HCT116 (cell line): ENCODE results near the gene ALCAM. TPM values are rescaled to one million over a fixed set of nuclear protein-coding genes. Genes with fewer than 3 reads are reported as not detected.

ENCODE experiments used
- ATAC-seq: fragments of 200-7000 bp; cut with Tn5 transposase; 2 replicates; pipeline ENCODE4 v1.9.1; 2020; ENCODE audit warnings: mild to moderate bottlenecking, moderate library complexity
- BruUV-seq: library from RNA; stranded (reverse); fragments of 400-500 nt; replicated peaks from 2 replicates; lab custom pipeline; 2021; lab: Mats Ljungman, UMichigan
- CTCF ChIA-PET: fragments of 300-600 bp; sonication (Branson Sonifier 250); formaldehyde crosslinking; loops from one replicate; lab custom pipeline; 2021; ENCODE audit warnings: antibody characterized with exemption; lab: Charles Lee
- POLR2A ChIA-PET: fragments of 300-600, 350-600 bp; sonication (Branson Sonifier 250); formaldehyde crosslinking; loops from one replicate; lab custom pipeline; 2021; ENCODE audit warnings: antibody characterized with exemption; lab: Charles Lee
- RAD21 ChIA-PET, 2 experiments: fragments of 300-600 bp; sonication (Branson Sonifier 250); formaldehyde crosslinking; loops; one replicate each; lab custom pipeline; 2023; ENCODE audit warnings: low total read pairs in 2 of 2; ENCODE audit not compliant: uncharacterized antibody in 2 of 2, unreplicated experiment in 2 of 2, low non-redundant PET in 1 of 2; lab: Charles Lee
- DNase-seq: peaks from one replicate; pipeline ENCODE4 v3.0.0-alpha.2; 2010; ENCODE audit warnings: low read depth, low spot score
- H2AFZ ChIP-seq: fragments of 200-600 bp; shearing (Covaris generic), sonication (generic); 2 replicates; pipeline ENCODE4 v1.6.1; 2017; ENCODE audit warnings: low read depth, mixed run types, mixed read lengths, antibody characterized with exemption, low read length; ENCODE audit not compliant: poor library complexity, severe bottlenecking
- H3K27ac ChIP-seq: 2 replicates; pipeline ENCODE4 v1.5.1; 2012; ENCODE audit warnings: low read depth, low read length
- H3K27me3 ChIP-seq: fragments of 200-600 bp; sonication (generic); 2 replicates; pipeline ENCODE4 v1.6.1; 2016; ENCODE audit warnings: mixed run types, low read length, mixed read lengths; ENCODE audit not compliant: insufficient read depth
- H3K36me3 ChIP-seq, 2 experiments: fragments of 200-500 bp in 1 of 2; fragments of 200-600 bp in 1 of 2; sonication (Bioruptor generic) in 1 of 2; sonication (generic) in 1 of 2; 2 replicates each; pipeline versions ENCODE4 v1.5.1 to v1.6.1; 2014 to 2016; ENCODE audit warnings: low read length in 2 of 2, inconsistent platforms in 1 of 2, mixed read lengths in 1 of 2, mixed run types in 1 of 2; ENCODE audit not compliant: insufficient read depth in 2 of 2, control insufficient read depth in 1 of 2
- H3K4me1 ChIP-seq, 2 experiments: fragments of 200-600 bp in 1 of 2; sonication (generic) in 1 of 2; 2 replicates each; pipeline versions ENCODE4 v1.5.1 to v1.6.1; 2012 to 2017; ENCODE audit warnings: low read length in 2 of 2, inconsistent platforms in 1 of 2, mild to moderate bottlenecking in 1 of 2, mixed read lengths in 1 of 2, mixed run types in 1 of 2, moderate library complexity in 1 of 2; ENCODE audit not compliant: insufficient read depth in 2 of 2, control insufficient read depth in 1 of 2
- H3K4me2 ChIP-seq: fragments of 200-600 bp; sonication (generic); 2 replicates; pipeline ENCODE4 v1.6.1; 2017; ENCODE audit warnings: mixed run types, low read length, mixed read lengths
- H3K4me3 ChIP-seq, 2 experiments: fragments of 200-600 bp in 1 of 2; sonication (generic) in 1 of 2; replicated peaks in 1 of 2; 2 replicates each; pipeline ENCODE4 v1.5.1; 2011 to 2016; ENCODE audit warnings: low read length in 2 of 2, control low read depth in 1 of 2, low read depth in 1 of 2, mild to moderate bottlenecking in 1 of 2, mixed read lengths in 1 of 2, mixed run types in 1 of 2
- H3K79me2 ChIP-seq: fragments of 200-600 bp; sonication (generic); 2 replicates; pipeline ENCODE4 v1.6.1; 2017; ENCODE audit warnings: mild to moderate bottlenecking, mixed run types, low read length, moderate library complexity, mixed read lengths; ENCODE audit not compliant: insufficient read depth
- H3K9ac ChIP-seq: fragments of 200-600 bp; sonication (generic); 2 replicates; pipeline ENCODE4 v1.6.1; 2016; ENCODE audit warnings: low read length, mixed read lengths
- H3K9me2 ChIP-seq: fragments of 200-600 bp; sonication (generic), shearing (Covaris generic); 2 replicates; pipeline ENCODE4 v1.6.1; 2017; ENCODE audit warnings: mixed run types, mild to moderate bottlenecking, moderate library complexity; ENCODE audit not compliant: insufficient read depth
- H3K9me3 ChIP-seq, 2 experiments: fragments of 200-500 bp in 1 of 2; fragments of 200-600 bp in 1 of 2; sonication (Bioruptor generic) in 1 of 2; sonication (generic) in 1 of 2; 2 replicates each; pipeline ENCODE4 v1.6.1; 2014 to 2017; ENCODE audit warnings: low read length in 2 of 2, mixed read lengths in 2 of 2, inconsistent platforms in 1 of 2, low read depth in 1 of 2, mild to moderate bottlenecking in 1 of 2, mixed run types in 1 of 2, moderate library complexity in 1 of 2; ENCODE audit not compliant: control insufficient read depth in 1 of 2, insufficient read depth in 1 of 2
- H4K20me1 ChIP-seq: fragments of 200-600 bp; sonication (generic), shearing (Covaris generic); 2 replicates; pipeline ENCODE4 v1.6.1; 2017; ENCODE audit warnings: mixed run types, mild to moderate bottlenecking, moderate library complexity; ENCODE audit not compliant: insufficient read depth
- CBX3 ChIP-seq: IDR thresholded peaks from 2 replicates; pipeline ENCODE4 v1.6.1; 2012; ENCODE audit warnings: low read depth
- CEBPB ChIP-seq: IDR thresholded peaks from 2 replicates; pipeline ENCODE4 v1.6.1; 2012; ENCODE audit warnings: low read depth
- CTCF ChIP-seq, 3 experiments: fragments of 200-600 bp in 1 of 3; sonication (generic) in 1 of 3; IDR thresholded peaks in 2 of 3; conservative IDR thresholded peaks in 1 of 3; 2 replicates each; pipeline ENCODE4 v1.5.1; 2012 to 2017; ENCODE audit warnings: low read depth in 2 of 3, low read length in 2 of 3, antibody characterized with exemption in 1 of 3, borderline replicate concordance in 1 of 3, control low read depth in 1 of 3, mild to moderate bottlenecking in 1 of 3, mixed read lengths in 1 of 3, mixed run types in 1 of 3, moderate library complexity in 1 of 3; ENCODE audit not compliant: insufficient read depth in 1 of 3
- EGR1 ChIP-seq: IDR thresholded peaks from 2 replicates; pipeline ENCODE4 v1.6.1; 2012; ENCODE audit warnings: low read depth
- ELF1 ChIP-seq: IDR thresholded peaks from 2 replicates; pipeline ENCODE4 v1.6.1; 2012; ENCODE audit warnings: low read depth, borderline replicate concordance
- EZH2 ChIP-seq: fragments of 200-600 bp; sonication (generic); IDR thresholded peaks from 2 replicates; pipeline ENCODE4 v1.6.1; 2017; ENCODE audit warnings: antibody characterized with exemption, mixed run types
- EZH2phosphoT487 ChIP-seq: fragments of 200-600 bp; IDR thresholded peaks from 2 replicates; pipeline ENCODE4 v1.6.1; 2018; ENCODE audit warnings: antibody characterized with exemption, borderline replicate concordance
- FOSL1 ChIP-seq: IDR thresholded peaks from 2 replicates; pipeline ENCODE4 v1.6.1; 2012; ENCODE audit warnings: low read depth
- JUND ChIP-seq: IDR thresholded peaks from 2 replicates; pipeline ENCODE4 v1.6.1; 2012
- MAX ChIP-seq: IDR thresholded peaks from 2 replicates; pipeline ENCODE4 v1.6.1; 2012
- POLR2A ChIP-seq: IDR thresholded peaks from 2 replicates; pipeline ENCODE4 v1.7.0; 2011; ENCODE audit warnings: borderline replicate concordance; ENCODE audit not compliant: insufficient read depth, insufficient read length; ENCODE audit errors: extremely low read depth
- POLR2AphosphoS5 ChIP-seq: IDR thresholded peaks from 2 replicates; pipeline ENCODE4 v1.6.1; 2011; ENCODE audit warnings: mild to moderate bottlenecking, low read depth, low read length, moderate library complexity
- RAD21 ChIP-seq: IDR thresholded peaks from 2 replicates; pipeline ENCODE4 v1.6.1; 2012; ENCODE audit warnings: low read depth, mild to moderate bottlenecking
- SIN3A ChIP-seq: IDR thresholded peaks from 2 replicates; pipeline ENCODE4 v1.6.1; 2012; ENCODE audit warnings: low read depth
- SP1 ChIP-seq: IDR thresholded peaks from 2 replicates; pipeline ENCODE4 v1.6.1; 2012; ENCODE audit warnings: low read depth
- TCF7L2 ChIP-seq: IDR thresholded peaks from 2 replicates; pipeline ENCODE4 v1.7.0; 2011; ENCODE audit warnings: borderline replicate concordance, inconsistent platforms; ENCODE audit not compliant: insufficient read depth, insufficient read length; ENCODE audit errors: extremely low read depth
- YY1 ChIP-seq: IDR thresholded peaks from 2 replicates; pipeline ENCODE4 v1.6.1; 2011; ENCODE audit warnings: low read length, low read depth, moderate library complexity, mild to moderate bottlenecking; ENCODE audit not compliant: insufficient replicate concordance; ENCODE audit errors: extremely low read depth
- ZFX ChIP-seq: fragments of 450-650 bp; IDR thresholded peaks from 2 replicates; pipeline ENCODE4 v1.6.1; 2017
- ZNF274 ChIP-seq: fragments of 200-500 bp; sonication (Bioruptor generic); IDR thresholded peaks from 2 replicates; pipeline ENCODE4 v1.6.1; 2014; ENCODE audit warnings: mild to moderate bottlenecking, low read depth, low read length, inconsistent platforms
- intact Hi-C: fragments of 100-400 bp; cut with micrococcal nuclease; formaldehyde crosslinking; loops from 2 replicates; pipeline ENCODE4 v1.10.0; 2022
- total RNA-seq: library from RNA; stranded (reverse); gene quantifications from one replicate; pipeline ENCODE4 v1.2.1, GENCODE V29; 2021; ENCODE audit not compliant: unreplicated experiment

The ALCAM gene
- total RNA-seq, 1 experiment from 2014 or later = 56.7 TPM

- TF ChIP-seq CEBPB = no peak
Measured at GRCh38 chr3:105375750-105376511, 9.2 kb downstream of the ALCAM start (continued).

- POLR2A ChIA-PET = no interaction called here
- Histone ChIP-seq H3K4me3 (no peak overlapping the region), H4K20me1 (no peaks in the 10 kb centered on the region), H3K27me3 (no peaks in the 10 kb centered on the region), H3K4me1 (no peaks in the 10 kb centered on the region), H3K9me2 (no peaks in the 10 kb centered on the region), H3K9ac (no peak overlapping the region), H3K4me2 (no peak overlapping the region), H2AFZ (no peak overlapping the region), H3K27ac (no peak overlapping the region), H3K36me3 (no peaks in the 10 kb centered on the region), H3K9me3 (no peaks in the 10 kb centered on the region), H3K79me2 (peaks cover 90% of the 10 kb centered on the region)
- TF ChIP-seq ELF1 (no peak), YY1 (no peak), SP1 (no peak), RAD21 (no peak), FOSL1 (no peak), JUND (no peak), POLR2A (no peak), ZNF274 (no peak), SIN3A (no peak), CEBPB (no peak), CTCF (IDR thresholded peaks at IDR 0.05 in 2 of 3, conservative IDR thresholded peaks at IDR 0.05 in 1 of 3; ENCODE audit: borderline replicate concordance in 1 of 3, insufficient read depth in 1 of 3, low read depth in 2 of 3, low read length in 2 of 3) (no peak), EZH2 (no peak), POLR2AphosphoS5 (no peak), ZFX (no peak), MAX (no peak), EGR1 (no peak), CBX3 (no peak), TCF7L2 (no peak), EZH2phosphoT487 (no peak)
- ATAC-seq (no peak), DNase-seq (no peak)
- intact Hi-C loops = no loop called here
- CTCF ChIA-PET = no interaction called here
- RAD21 ChIA-PET = no interaction called here
- no TSS peak for BruUV-seq
Measured at GRCh38 chr3:105377716-105378115, 11.0 kb downstream of the ALCAM start.
